K562 (cell line): ENCODE data around the gene NAT14. TPM values are rescaled to one million over a fixed set of nuclear protein-coding genes. Genes with fewer than 3 reads are reported as not detected.

Source experiments
- ATAC-seq: fragments of 200-7000 bp; cut with Tn5 transposase; 3 replicates; pipeline ENCODE4 v1.9.1; 2020; ENCODE audit warnings: moderate library complexity
- BruUV-seq: library from RNA; stranded (reverse); fragments of 400-500 nt; replicated peaks from 2 replicates; lab custom pipeline; 2021; lab: Mats Ljungman, UMichigan
- CTCF ChIA-PET: fragments of 300-600 bp; formaldehyde crosslinking; extraction: SDS; loops from one replicate; lab custom pipeline; 2021; ENCODE audit warnings: low intra/inter-chr PET ratio; lab: Yijun Ruan, JAX
- POLR2A ChIA-PET: fragments of 300-600, 350-650 bp; sonication (Branson Sonifier 250); formaldehyde crosslinking; extraction: SDS; loops from one replicate; lab custom pipeline; 2021; ENCODE audit warnings: antibody characterized with exemption, inconsistent platforms; lab: Yijun Ruan, JAX
- DNase-seq, 4 experiments: peaks; one replicate each; pipeline versions ENCODE4 v3.0.0 to v3.0.0-alpha.2; 2011 to 2018; ENCODE audit warnings: low spot score in 3 of 4, mixed read lengths in 3 of 4; ENCODE audit errors: extremely low read depth in 1 of 4
- FAIRE-seq: peaks from 2 replicates; lab custom pipeline; 2011; peaks lifted over from hg19 to GRCh38; lab: Jason Lieb, UNC
- H2AFZ ChIP-seq: 2 replicates; pipeline ENCODE4 v1.6.0; 2011; ENCODE audit warnings: low read depth, low read length, control low read depth, inconsistent platforms
- H3K27ac ChIP-seq: fragments of 200-600 bp; 3 replicates; pipeline ENCODE4 v1.8.0; 2011; ENCODE audit warnings: low read depth, mild to moderate bottlenecking, control low read depth, inconsistent platforms, low read length, moderate library complexity, mixed read lengths; ENCODE audit errors: extremely low read depth
- H3K27me3 ChIP-seq, 2 experiments: fragments of 300-600 bp in 1 of 2; 2 replicates in 1 of 2; 3 replicates in 1 of 2; pipeline versions ENCODE4 v1.6.0 to v1.8.0; 2011; ENCODE audit warnings: inconsistent platforms in 2 of 2, low read length in 2 of 2, mild to moderate bottlenecking in 1 of 2, mixed read lengths in 1 of 2, moderate library complexity in 1 of 2; ENCODE audit not compliant: control insufficient read depth in 2 of 2, insufficient read depth in 2 of 2
- H3K36me3 ChIP-seq: fragments of 300-600 bp; 3 replicates; pipeline ENCODE4 v1.8.0; 2011; ENCODE audit warnings: mild to moderate bottlenecking, low read length, inconsistent platforms; ENCODE audit not compliant: control insufficient read depth, insufficient read depth
- H3K4me1 ChIP-seq, 2 experiments: fragments of 200-600 bp in 1 of 2; replicated peaks in 1 of 2; 2 replicates in 1 of 2; 3 replicates in 1 of 2; pipeline versions ENCODE4 v1.5.1 to v1.8.0; 2011; ENCODE audit warnings: inconsistent platforms in 2 of 2, low read length in 2 of 2, mild to moderate bottlenecking in 1 of 2, mixed read lengths in 1 of 2, moderate library complexity in 1 of 2; ENCODE audit not compliant: control insufficient read depth in 2 of 2, insufficient read depth in 2 of 2
- H3K4me2 ChIP-seq: 2 replicates; pipeline ENCODE4 v1.6.1; 2011; ENCODE audit warnings: low read length, control low read depth, inconsistent platforms, mixed read lengths; ENCODE audit not compliant: insufficient read depth
- H3K4me3 ChIP-seq: fragments of 200-600 bp; sonication (generic), shearing (Covaris generic); 2 replicates; pipeline ENCODE4 v1.5.1; 2016; ENCODE audit warnings: control low read depth, inconsistent platforms
- H3K79me2 ChIP-seq: fragments of 200-600 bp; 3 replicates; pipeline ENCODE4 v1.8.0; 2011; ENCODE audit warnings: low read length, inconsistent platforms; ENCODE audit not compliant: control insufficient read depth, insufficient read depth
- H3K9ac ChIP-seq, 2 experiments: 2 replicates each; pipeline versions ENCODE4 v1.6.0 to v1.6.1; 2011; ENCODE audit warnings: low read depth in 2 of 2, low read length in 2 of 2, control low read depth in 1 of 2, inconsistent platforms in 1 of 2, mild to moderate bottlenecking in 1 of 2, mixed read lengths in 1 of 2; ENCODE audit not compliant: insufficient read depth in 1 of 2
- H3K9me1 ChIP-seq: one replicate; pipeline ENCODE4 v1.6.0; 2011; ENCODE audit warnings: inconsistent platforms, mild to moderate bottlenecking, low read length, moderate library complexity; ENCODE audit not compliant: control insufficient read depth, insufficient read depth
- H3K9me3 ChIP-seq: replicated peaks from 2 replicates; pipeline ENCODE4 v1.5.1; 2011; ENCODE audit warnings: low read depth, low read length, inconsistent platforms; ENCODE audit not compliant: control insufficient read depth, insufficient read depth
- H4K20me1 ChIP-seq: replicated peaks from 2 replicates; pipeline ENCODE4 v1.6.1; 2011; ENCODE audit warnings: low read length, inconsistent platforms, mixed read lengths; ENCODE audit not compliant: control insufficient read depth, insufficient read depth
- CCNT2 ChIP-seq: IDR thresholded peaks from 2 replicates; pipeline ENCODE4 v1.6.1; 2011; ENCODE audit warnings: borderline replicate concordance, low read depth, mild to moderate bottlenecking, moderate library complexity, mixed read lengths, low read length; ENCODE audit not compliant: insufficient read length; ENCODE audit errors: extremely low read depth
- DPF2 ChIP-seq: fragments of 450-650 bp; IDR thresholded peaks from 2 replicates; pipeline ENCODE4 v1.6.1; 2016
- NFIX ChIP-seq: fragments of 250-450 bp; sonication (Bioruptor Pico); IDR thresholded peaks from 2 replicates; pipeline ENCODE4 v1.4.0; 2020; ENCODE audit warnings: low read depth, mild to moderate bottlenecking, moderate library complexity
- PML ChIP-seq: IDR thresholded peaks from 2 replicates; pipeline ENCODE4 v1.6.1; 2012; ENCODE audit warnings: low read length, inconsistent platforms
- RBM22 ChIP-seq: fragments of 200-400 bp; formaldehyde crosslinking; IDR thresholded peaks from 2 replicates; pipeline ENCODE4 v1.6.1; 2018; ENCODE audit warnings: low read length, low read depth; ENCODE audit not compliant: poor library complexity, severe bottlenecking
- TCF3 ChIP-seq: sonication (generic); formaldehyde crosslinking; IDR thresholded peaks from 2 replicates; pipeline ENCODE4 v1.4.0; 2020; ENCODE audit warnings: mild to moderate bottlenecking, missing genetic modification reagents
- ZBTB5 ChIP-seq: fragments of 450-650 bp; IDR thresholded peaks from 2 replicates; pipeline ENCODE4 v1.6.1; 2017; ENCODE audit warnings: antibody characterized with exemption
- ZNF174 ChIP-seq: fragments of 250-450 bp; sonication (Bioruptor Pico); IDR thresholded peaks from 2 replicates; pipeline ENCODE4 v1.4.0; 2020; ENCODE audit warnings: mild to moderate bottlenecking
- ZNF197 ChIP-seq: fragments of 200-800 bp; sonication (Bioruptor generic); IDR thresholded peaks from 2 replicates; pipeline ENCODE4 v1.6.1; 2016; ENCODE audit warnings: low read depth, missing genetic modification characterization, missing compliant biosample characterization
- ZNF224 ChIP-seq: sonication (generic); formaldehyde crosslinking; IDR thresholded peaks from 2 replicates; pipeline ENCODE4 v1.8.0; 2022; ENCODE audit warnings: mild to moderate bottlenecking, missing genetic modification reagents
- WGBS: fragments of 100-300 bp; shearing (Covaris generic); methylation state at CpG from one replicate; pipeline ENCODE4 v1.1.6; 2016; ENCODE audit warnings: low coverage, mixed read lengths; ENCODE audit not compliant: insufficient coverage; ENCODE audit errors: missing lambda C conversion rate; 5-methylcytosine and 5-hydroxymethylcytosine counted together
- in situ Hi-C: fragments of 300-500 bp; cut with MboI; formaldehyde crosslinking; loops from 4 replicates; pipeline ENCODE4 v1.15.0; 2018; ENCODE audit warnings: inconsistent platforms, mixed read lengths
- intact Hi-C: fragments of 100-400 bp; cut with micrococcal nuclease; formaldehyde crosslinking; loops from 2 replicates; pipeline ENCODE4 v1.14.2; 2022
- polyA plus RNA-seq, 8 experiments: library from polyadenylated mRNA; depleted of rRNA in 4 of 8; stranded (reverse) in 5 of 8; unstranded in 3 of 8; fragments of >200 nt; fragmentation: Nextera tagmentation in 2 of 8; fragmentation: Illumina TruSeq in 1 of 8; extraction: Ambion mirVana in 2 of 8; extraction: Trizol in 1 of 8; gene quantifications; 2 replicates each; pipeline versions ENCODE4 v1.2.1 to v1.2.3, GENCODE V29; 2011 to 2014; ENCODE audit warnings: inconsistent platforms in 1 of 8, missing spikeins in 1 of 8
- total RNA-seq, 7 experiments: library from RNA; depleted of rRNA in 6 of 7; stranded (reverse); fragments of >200 nt in 6 of 7; fragmentation: Illumina TruSeq in 2 of 7; extraction: Trizol in 2 of 7; gene quantifications; 2 replicates each; pipeline versions ENCODE4 v1.2.1 to v1.2.3, GENCODE V29; 2011 to 2021; ENCODE audit warnings: low replicate concordance in 1 of 7
- TF ChIP-seq, protein P1 (sequence below): fragments of 250-450 bp; sonication (Bioruptor Pico); IDR thresholded peaks from 2 replicates; pipeline ENCODE4 v1.4.0; 2020; ENCODE audit warnings: mild to moderate bottlenecking, moderate library complexity, borderline replicate concordance
- TF ChIP-seq, protein P2 (sequence below), 2 experiments: fragments of 450-650 bp; IDR thresholded peaks; 2 replicates each; pipeline ENCODE4 v1.6.1; 2016

The NAT14 gene
- total and polyA plus RNA-seq, 9 of the 15 experiments (the other 6 are each of a cell fraction or from before 2014, with no cell fraction given) = 2.4 to 77.0 (median 26.7) TPM

DNA sequence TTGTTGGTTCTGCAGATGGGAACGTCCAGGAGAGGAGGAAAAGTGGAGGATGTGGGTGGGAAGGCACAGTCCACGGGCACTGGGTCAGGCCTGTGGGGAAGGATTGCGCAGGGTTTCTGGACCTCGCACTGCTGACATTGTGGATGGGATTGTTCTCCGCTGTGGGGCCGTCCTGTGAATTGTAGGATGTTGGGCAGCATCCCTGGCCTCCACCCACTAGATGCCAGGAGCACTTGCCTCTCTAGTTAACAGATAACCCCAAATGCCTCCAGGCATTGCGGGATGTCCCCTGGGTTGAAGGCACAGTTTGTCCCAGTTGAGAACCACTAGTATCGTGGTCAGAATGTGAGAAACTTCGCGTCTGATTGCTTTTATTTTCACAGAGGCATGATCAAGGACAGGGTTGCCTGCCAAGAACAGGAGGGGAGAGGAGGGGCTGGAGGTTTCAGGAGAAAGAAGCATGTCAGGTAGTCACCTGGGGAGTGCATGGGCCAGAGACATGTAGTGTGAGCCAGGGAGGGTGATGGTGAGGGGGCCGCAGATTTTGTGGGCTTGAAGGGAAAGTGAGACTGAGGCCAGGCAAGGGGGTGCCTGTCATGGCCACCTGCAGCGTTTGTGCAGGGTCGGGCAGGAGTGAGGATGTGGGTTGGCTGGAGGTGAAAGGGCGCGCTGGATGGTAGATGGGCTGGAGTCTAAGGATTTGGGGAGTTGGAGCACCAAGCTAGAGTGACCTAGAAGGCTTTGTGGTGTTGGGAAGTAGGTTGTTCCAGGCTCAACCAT is 5.3 kb upstream of the NAT14 start:
- Histone ChIP-seq H2AFZ (no peak overlapping the region), H3K9me3 (no peaks in the 10 kb centered on the region), H4K20me1 (no peaks in the 10 kb centered on the region), H3K4me3 (no peak overlapping the region), H3K9me1 (no peaks in the 10 kb centered on the region), H3K4me2 (no peak overlapping the region), H3K27ac (no peak overlapping the region), H3K9ac (peak overlapping the region in 1 of 2 experiments; percentile 73; a peak in 2 of 4 replicates), H3K27me3 (no peaks in the 10 kb centered on the region), H3K36me3 (peaks cover 28% of the 10 kb centered on the region; the same call in 2 of the 3 replicates), H3K4me1 (peaks cover 18 to 59% of the 10 kb centered on the region in 2 experiments), H3K79me2 (peaks cover 20% of the 10 kb centered on the region)
- intact Hi-C loops = no loop called here
- DNase-seq (no peak), ATAC-seq (no peak), FAIRE-seq (no peak)
- TF ChIP-seq TCF3 (CRISPR knock-in tag) (no peak), RBM22 (no peak), ZNF224 (no peak), ZBTB5 (no peak), DPF2 (no peak), ZNF197 (CRISPR knock-in tag) (no peak), CCNT2 (no peak), ZNF174 (CRISPR knock-in tag) (no peak), PML (no peak), NFIX (CRISPR knock-in tag) (no peak)
- TF ChIP-seq, protein P1, sequence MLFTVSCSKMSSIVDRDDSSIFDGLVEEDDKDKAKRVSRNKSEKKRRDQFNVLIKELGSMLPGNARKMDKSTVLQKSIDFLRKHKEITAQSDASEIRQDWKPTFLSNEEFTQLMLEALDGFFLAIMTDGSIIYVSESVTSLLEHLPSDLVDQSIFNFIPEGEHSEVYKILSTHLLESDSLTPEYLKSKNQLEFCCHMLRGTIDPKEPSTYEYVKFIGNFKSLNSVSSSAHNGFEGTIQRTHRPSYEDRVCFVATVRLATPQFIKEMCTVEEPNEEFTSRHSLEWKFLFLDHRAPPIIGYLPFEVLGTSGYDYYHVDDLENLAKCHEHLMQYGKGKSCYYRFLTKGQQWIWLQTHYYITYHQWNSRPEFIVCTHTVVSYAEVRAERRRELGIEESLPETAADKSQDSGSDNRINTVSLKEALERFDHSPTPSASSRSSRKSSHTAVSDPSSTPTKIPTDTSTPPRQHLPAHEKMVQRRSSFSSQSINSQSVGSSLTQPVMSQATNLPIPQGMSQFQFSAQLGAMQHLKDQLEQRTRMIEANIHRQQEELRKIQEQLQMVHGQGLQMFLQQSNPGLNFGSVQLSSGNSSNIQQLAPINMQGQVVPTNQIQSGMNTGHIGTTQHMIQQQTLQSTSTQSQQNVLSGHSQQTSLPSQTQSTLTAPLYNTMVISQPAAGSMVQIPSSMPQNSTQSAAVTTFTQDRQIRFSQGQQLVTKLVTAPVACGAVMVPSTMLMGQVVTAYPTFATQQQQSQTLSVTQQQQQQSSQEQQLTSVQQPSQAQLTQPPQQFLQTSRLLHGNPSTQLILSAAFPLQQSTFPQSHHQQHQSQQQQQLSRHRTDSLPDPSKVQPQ (CRISPR knock-in tag) = no peak
- TF ChIP-seq, protein P2, sequence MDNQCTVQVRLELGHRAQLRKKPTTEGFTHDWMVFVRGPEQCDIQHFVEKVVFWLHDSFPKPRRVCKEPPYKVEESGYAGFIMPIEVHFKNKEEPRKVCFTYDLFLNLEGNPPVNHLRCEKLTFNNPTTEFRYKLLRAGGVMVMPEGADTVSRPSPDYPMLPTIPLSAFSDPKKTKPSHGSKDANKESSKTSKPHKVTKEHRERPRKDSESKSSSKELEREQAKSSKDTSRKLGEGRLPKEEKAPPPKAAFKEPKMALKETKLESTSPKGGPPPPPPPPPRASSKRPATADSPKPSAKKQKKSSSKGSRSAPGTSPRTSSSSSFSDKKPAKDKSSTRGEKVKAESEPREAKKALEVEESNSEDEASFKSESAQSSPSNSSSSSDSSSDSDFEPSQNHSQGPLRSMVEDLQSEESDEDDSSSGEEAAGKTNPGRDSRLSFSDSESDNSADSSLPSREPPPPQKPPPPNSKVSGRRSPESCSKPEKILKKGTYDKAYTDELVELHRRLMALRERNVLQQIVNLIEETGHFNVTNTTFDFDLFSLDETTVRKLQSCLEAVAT (IDR thresholded peaks at IDR 0.05) = no peak
- BruUV-seq = no TSS peak
- 78% methylated on average over 14 of the region's 15 CpGs for WGBS
- CTCF ChIA-PET = no interaction called here
- in situ Hi-C loops = no loop called here
- POLR2A ChIA-PET = interaction anchor here (0.6 to 2.0 kb wide), 5 partner anchors 12 to 145 kb away, joined by 3 to 6 read pairs (median 3); partner anchors contain the start of gene ZNF784
